Measurements from ENCODE around the gene PAX4.

Gene PAX4

GRCh38 chr7:127655720-127656119 lies 37.8 kb upstream of the PAX4 start:
- DNase-seq (ENCODE audit: extremely low read depth, low read depth), result no peak
- no peak for TF ChIP-seq CTCF (IDR thresholded peaks at IDR 0.05; ENCODE audit: low read depth, low read length, missing control alignments)
- H3K4me3 ChIP-seq (replicated peaks; ENCODE audit: low read depth, low read length), result no peak overlapping the region

- no peak for DNase-seq (ENCODE audit: extremely low read depth, low read depth)
- peak overlapping the region; percentile 86 for H3K4me3 ChIP-seq (replicated peaks; ENCODE audit: low read depth, low read length)
- TF ChIP-seq CTCF (IDR thresholded peaks at IDR 0.05; ENCODE audit: low read depth, low read length, missing control alignments), result no peak
Observed at GRCh38 chr7:127654404-127655394, 36.8 kb upstream of the PAX4 start.

- H3K4me3 ChIP-seq (replicated peaks; ENCODE audit: low read depth, low read length), result peak overlapping the region; percentile 86
- TF ChIP-seq CTCF (IDR thresholded peaks at IDR 0.05; ENCODE audit: low read depth, low read length, missing control alignments), result no peak
- DNase-seq (ENCODE audit: extremely low read depth, low read depth), result no peak
Observed at GRCh38 chr7:127653396-127653795, 35.5 kb upstream of the PAX4 start.

GRCh38 chr7:127652333-127653248 lies 34.6 kb upstream of the PAX4 start:
- DNase-seq (ENCODE audit: extremely low read depth, low read depth), result no peak
- H3K4me3 ChIP-seq (replicated peaks; ENCODE audit: low read depth, low read length), result peak overlapping the region; percentile 86
- no peak for TF ChIP-seq CTCF (IDR thresholded peaks at IDR 0.05; ENCODE audit: low read depth, low read length, missing control alignments)

GRCh38 chr7:127651556-127652332 lies 33.8 kb upstream of the PAX4 start, which contains the start of gene SND1:
TSS of gene SND1 (plus strand) at chr7:127652194. CDS start at chr7:127652374, 180 bp downstream.
- H3K4me3 ChIP-seq (replicated peaks; ENCODE audit: low read depth, low read length), result peak within 1 kb of the TSS; percentile 86
- peak; percentile 95 for DNase-seq (ENCODE audit: extremely low read depth, low read depth)
- TF ChIP-seq CTCF (IDR thresholded peaks at IDR 0.05; ENCODE audit: low read depth, low read length, missing control alignments), result no peak
